Astrocyte (in vitro differentiated cells and primary cell): ENCODE data around the gene PELI2. TPM values are rescaled to one million over a fixed set of nuclear protein-coding genes. Genes with fewer than 3 reads are reported as not detected.

ENCODE experiments used
- DNase-seq: peaks from one replicate; pipeline ENCODE4 v3.0.0-alpha.2; 2010; ENCODE audit warnings: low read depth
- FAIRE-seq: peaks from 2 replicates; lab custom pipeline; 2011; peaks lifted over from hg19 to GRCh38; lab: Jason Lieb, UNC
- H2AFZ ChIP-seq: 2 replicates; pipeline ENCODE4 v1.6.0; 2012; ENCODE audit warnings: low read depth, low read length, inconsistent platforms
- H3K27ac ChIP-seq: 2 replicates; pipeline ENCODE4 v1.5.1; 2011; ENCODE audit warnings: low read depth, low read length, inconsistent platforms
- H3K27me3 ChIP-seq: 2 replicates; pipeline ENCODE4 v1.6.0; 2011; ENCODE audit warnings: low read length, inconsistent platforms; ENCODE audit not compliant: insufficient read depth
- H3K36me3 ChIP-seq: 2 replicates; pipeline ENCODE4 v1.5.1; 2011; ENCODE audit warnings: low read length, inconsistent platforms; ENCODE audit not compliant: insufficient read depth
- H3K4me1 ChIP-seq: 2 replicates; pipeline ENCODE4 v1.5.1; 2011; ENCODE audit warnings: low read length, inconsistent platforms; ENCODE audit not compliant: insufficient read depth
- H3K4me2 ChIP-seq: 2 replicates; pipeline ENCODE4 v1.6.0; 2012; ENCODE audit warnings: low read length, inconsistent platforms
- H3K4me3 ChIP-seq: 2 replicates; pipeline ENCODE4 v1.5.1; 2011; ENCODE audit warnings: low read depth, mild to moderate bottlenecking, low read length, inconsistent platforms; ENCODE audit not compliant: insufficient read depth
- H3K79me2 ChIP-seq: 2 replicates; pipeline ENCODE4 v1.6.0; 2012; ENCODE audit warnings: mild to moderate bottlenecking, low read length, inconsistent platforms; ENCODE audit not compliant: insufficient read depth
- H3K9ac ChIP-seq: 2 replicates; pipeline ENCODE4 v1.6.0; 2012; ENCODE audit warnings: mild to moderate bottlenecking, low read length, inconsistent platforms
- H3K9me3 ChIP-seq: 2 replicates; pipeline ENCODE4 v1.5.1; 2012; ENCODE audit warnings: low read depth, mild to moderate bottlenecking, low read length, inconsistent platforms; ENCODE audit not compliant: insufficient read depth
- H4K20me1 ChIP-seq: 2 replicates; pipeline ENCODE4 v1.6.0; 2012; ENCODE audit warnings: low read length, inconsistent platforms; ENCODE audit not compliant: insufficient read depth
- H3K27ac Mint-ChIP-seq: one replicate; pipeline ENCODE4 v1.8.0; 2021; ENCODE audit warnings: mild to moderate bottlenecking, mixed read lengths; ENCODE audit not compliant: unreplicated experiment
- H3K27me3 Mint-ChIP-seq: one replicate; pipeline ENCODE4 v1.8.0; 2021; ENCODE audit warnings: low read depth, mixed read lengths; ENCODE audit not compliant: unreplicated experiment
- H3K36me3 Mint-ChIP-seq: one replicate; pipeline ENCODE4 v1.8.0; 2021; ENCODE audit warnings: low read depth, mixed read lengths; ENCODE audit not compliant: unreplicated experiment
- H3K4me1 Mint-ChIP-seq: one replicate; pipeline ENCODE4 v1.8.0; 2021; ENCODE audit warnings: low read depth, mixed read lengths; ENCODE audit not compliant: unreplicated experiment
- H3K4me3 Mint-ChIP-seq: one replicate; pipeline ENCODE4 v1.8.0; 2021; ENCODE audit warnings: mild to moderate bottlenecking, moderate library complexity, mixed read lengths; ENCODE audit not compliant: unreplicated experiment
- H3K9me3 Mint-ChIP-seq: one replicate; pipeline ENCODE4 v1.8.0; 2021; ENCODE audit warnings: mild to moderate bottlenecking, mixed read lengths; ENCODE audit not compliant: unreplicated experiment
- CTCF ChIP-seq: IDR thresholded peaks from 2 replicates; pipeline ENCODE4 v1.5.1; 2011; ENCODE audit warnings: low read depth, mild to moderate bottlenecking, inconsistent platforms, low read length, moderate library complexity; ENCODE audit not compliant: insufficient read depth
- EZH2 ChIP-seq: IDR thresholded peaks from 2 replicates; pipeline ENCODE4 v1.6.1; 2012; ENCODE audit warnings: mild to moderate bottlenecking, low read length, inconsistent platforms; ENCODE audit not compliant: insufficient read depth
- total RNA-seq: library from RNA; stranded (reverse); gene quantifications from 2 replicates; pipeline ENCODE4 v1.2.1, GENCODE V29; 2021

The PELI2 gene
- total RNA-seq, 1 donor from 2014 or later = 5.3 TPM

GRCh38 chr14:56212521-56212920 is 94.3 kb downstream of the PELI2 start:
- Histone ChIP-seq H3K36me3 (no peaks in the 10 kb centered on the region), H4K20me1 (no peaks in the 10 kb centered on the region), H3K27me3 (no peaks in the 10 kb centered on the region), H3K9ac (no peak overlapping the region), H3K27ac (no peak overlapping the region), H3K4me3 (no peak overlapping the region), H3K9me3 (no peaks in the 10 kb centered on the region), H3K4me1 (peaks cover 10% of the 10 kb centered on the region), H3K4me2 (no peak overlapping the region), H3K79me2 (no peaks in the 10 kb centered on the region), H2AFZ (no peak overlapping the region)
- no peaks in the 10 kb centered on the region for H3K9me3 Mint-ChIP-seq
- TF ChIP-seq EZH2 (no peak), CTCF (no peak)
- no peak for FAIRE-seq
- peaks cover 23% of the 10 kb centered on the region for H3K4me1 Mint-ChIP-seq
- H3K4me3 Mint-ChIP-seq = no peak overlapping the region
- H3K36me3 Mint-ChIP-seq = no peaks in the 10 kb centered on the region
- no peaks in the 10 kb centered on the region for H3K27me3 Mint-ChIP-seq
- H3K27ac Mint-ChIP-seq = no peak overlapping the region
- DNase-seq = no peak

- Histone ChIP-seq H3K36me3 (no peaks in the 10 kb centered on the region), H4K20me1 (no peaks in the 10 kb centered on the region), H3K4me2 (no peak overlapping the region), H2AFZ (no peak overlapping the region), H3K4me1 (peaks cover 13% of the 10 kb centered on the region), H3K27me3 (no peaks in the 10 kb centered on the region), H3K79me2 (no peaks in the 10 kb centered on the region), H3K9ac (no peak overlapping the region), H3K4me3 (no peak overlapping the region), H3K9me3 (no peaks in the 10 kb centered on the region), H3K27ac (no peak overlapping the region)
- no peak overlapping the region for H3K27ac Mint-ChIP-seq
- H3K27me3 Mint-ChIP-seq = no peaks in the 10 kb centered on the region
- TF ChIP-seq EZH2 (no peak), CTCF (no peak)
- H3K36me3 Mint-ChIP-seq = no peaks in the 10 kb centered on the region
- peaks cover 18% of the 10 kb centered on the region for H3K4me1 Mint-ChIP-seq
- no peaks in the 10 kb centered on the region for H3K9me3 Mint-ChIP-seq
- FAIRE-seq (no peak), DNase-seq (no peak)
- H3K4me3 Mint-ChIP-seq = no peak overlapping the region
Observed at GRCh38 chr14:56213306-56213705, 95.1 kb downstream of the PELI2 start.

GRCh38 chr14:56215180-56215579 is 97.0 kb downstream of the PELI2 start:
- Histone ChIP-seq H3K4me1 (peaks cover 13% of the 10 kb centered on the region), H3K4me3 (no peak overlapping the region), H3K9ac (no peak overlapping the region), H3K27ac (no peak overlapping the region), H4K20me1 (no peaks in the 10 kb centered on the region), H3K27me3 (no peaks in the 10 kb centered on the region), H3K4me2 (no peak overlapping the region), H3K9me3 (no peaks in the 10 kb centered on the region), H3K79me2 (no peaks in the 10 kb centered on the region), H2AFZ (no peak overlapping the region), H3K36me3 (no peaks in the 10 kb centered on the region)
- FAIRE-seq (no peak), DNase-seq (no peak)
- Mint-ChIP-seq H3K27ac (no peak overlapping the region), H3K27me3 (no peaks in the 10 kb centered on the region), H3K4me1 (peaks cover 15% of the 10 kb centered on the region), H3K36me3 (no peaks in the 10 kb centered on the region), H3K4me3 (no peak overlapping the region), H3K9me3 (no peaks in the 10 kb centered on the region)
- TF ChIP-seq CTCF = no peak
- no peak for TF ChIP-seq EZH2
